Cardiac fibroblast (primary cell): ENCODE measurements around the gene TMED6.

Experiments
- DNase-seq, 2 donors: peaks; one replicate each; pipeline versions ENCODE4 v3.0.0 to v3.0.0-alpha.2; 2010; ENCODE audit warnings: low read depth in 2 of 2
- H3K4me3 ChIP-seq, 2 donors: replicated peaks in 1 of 2; 1 replicate in 1 of 2; 2 replicates in 1 of 2; pipeline ENCODE4 v1.5.1; 2011; ENCODE audit warnings: low read depth in 2 of 2, low read length in 2 of 2, mild to moderate bottlenecking in 2 of 2, moderate library complexity in 1 of 2
- TF ChIP-seq, protein P1 (sequence below): IDR thresholded peaks from one replicate; pipeline ENCODE4 v1.5.1; 2011; ENCODE audit warnings: low read depth, mild to moderate bottlenecking, low read length, inconsistent platforms

The TMED6 gene

DNA sequence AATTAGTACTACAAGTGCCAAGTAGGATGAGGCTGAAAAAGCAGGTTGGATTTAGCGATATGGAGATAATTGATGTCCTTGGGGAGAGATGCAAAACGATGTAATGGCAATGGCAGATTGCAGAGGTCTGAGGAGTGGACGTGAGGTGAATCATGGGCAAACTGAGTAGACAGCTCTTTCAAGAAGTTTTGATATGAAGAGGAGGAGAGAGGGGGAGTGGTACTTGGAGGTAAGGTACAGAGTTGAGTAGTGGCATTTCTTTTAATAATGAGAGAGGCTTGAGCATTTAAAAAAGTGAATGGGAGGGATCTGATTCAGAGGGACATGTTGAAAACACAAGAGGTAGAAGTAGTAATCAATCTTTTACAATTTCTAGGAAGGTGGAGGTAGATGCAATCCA is 58.2 kb downstream of the TMED6 start:
- no peak for DNase-seq
- TF ChIP-seq, protein P1, sequence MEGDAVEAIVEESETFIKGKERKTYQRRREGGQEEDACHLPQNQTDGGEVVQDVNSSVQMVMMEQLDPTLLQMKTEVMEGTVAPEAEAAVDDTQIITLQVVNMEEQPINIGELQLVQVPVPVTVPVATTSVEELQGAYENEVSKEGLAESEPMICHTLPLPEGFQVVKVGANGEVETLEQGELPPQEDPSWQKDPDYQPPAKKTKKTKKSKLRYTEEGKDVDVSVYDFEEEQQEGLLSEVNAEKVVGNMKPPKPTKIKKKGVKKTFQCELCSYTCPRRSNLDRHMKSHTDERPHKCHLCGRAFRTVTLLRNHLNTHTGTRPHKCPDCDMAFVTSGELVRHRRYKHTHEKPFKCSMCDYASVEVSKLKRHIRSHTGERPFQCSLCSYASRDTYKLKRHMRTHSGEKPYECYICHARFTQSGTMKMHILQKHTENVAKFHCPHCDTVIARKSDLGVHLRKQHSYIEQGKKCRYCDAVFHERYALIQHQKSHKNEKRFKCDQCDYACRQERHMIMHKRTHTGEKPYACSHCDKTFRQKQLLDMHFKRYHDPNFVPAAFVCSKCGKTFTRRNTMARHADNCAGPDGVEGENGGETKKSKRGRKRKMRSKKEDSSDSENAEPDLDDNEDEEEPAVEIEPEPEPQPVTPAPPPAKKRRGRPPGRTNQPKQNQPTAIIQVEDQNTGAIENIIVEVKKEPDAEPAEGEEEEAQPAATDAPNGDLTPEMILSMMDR = no peak
- H3K4me3 ChIP-seq = no peak overlapping the region
